B cell (primary cell): ENCODE measurements around the gene ARSA.

Source experiments
- EZH2 ChIP-seq: IDR thresholded peaks from 2 replicates; pipeline ENCODE4 v1.6.1; 2012; ENCODE audit warnings: borderline replicate concordance, low read depth, mild to moderate bottlenecking, moderate library complexity, low read length; ENCODE audit not compliant: insufficient read depth, poor library complexity, severe bottlenecking
- TF ChIP-seq, protein P1 (sequence below): fragments of 200-600 bp; IDR thresholded peaks from one replicate; pipeline ENCODE4 v1.8.0; 2022; ENCODE audit warnings: antibody characterized with exemption, mild to moderate bottlenecking

DNA sequence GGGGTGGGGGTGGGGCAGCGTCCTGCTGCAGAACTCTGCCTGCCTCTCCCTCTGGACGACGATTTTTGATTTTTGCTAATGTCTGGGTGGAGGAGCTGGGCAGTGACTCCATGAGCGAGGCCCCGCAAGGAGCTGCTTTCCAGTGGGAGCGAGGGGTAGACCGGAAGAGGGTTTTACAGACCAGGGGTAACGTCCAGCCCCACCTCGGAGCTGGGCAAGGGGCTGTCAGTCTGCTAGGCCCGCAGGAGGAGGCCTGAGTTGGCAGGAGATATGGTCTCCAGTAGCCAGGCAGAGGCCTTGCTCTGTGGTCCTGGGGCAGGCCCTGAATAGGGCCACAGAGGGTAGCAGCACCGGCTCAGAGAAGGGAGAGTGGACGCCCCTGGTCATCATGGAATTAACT, 18.4 kb downstream of the ARSA start:
- TF ChIP-seq, protein P1, sequence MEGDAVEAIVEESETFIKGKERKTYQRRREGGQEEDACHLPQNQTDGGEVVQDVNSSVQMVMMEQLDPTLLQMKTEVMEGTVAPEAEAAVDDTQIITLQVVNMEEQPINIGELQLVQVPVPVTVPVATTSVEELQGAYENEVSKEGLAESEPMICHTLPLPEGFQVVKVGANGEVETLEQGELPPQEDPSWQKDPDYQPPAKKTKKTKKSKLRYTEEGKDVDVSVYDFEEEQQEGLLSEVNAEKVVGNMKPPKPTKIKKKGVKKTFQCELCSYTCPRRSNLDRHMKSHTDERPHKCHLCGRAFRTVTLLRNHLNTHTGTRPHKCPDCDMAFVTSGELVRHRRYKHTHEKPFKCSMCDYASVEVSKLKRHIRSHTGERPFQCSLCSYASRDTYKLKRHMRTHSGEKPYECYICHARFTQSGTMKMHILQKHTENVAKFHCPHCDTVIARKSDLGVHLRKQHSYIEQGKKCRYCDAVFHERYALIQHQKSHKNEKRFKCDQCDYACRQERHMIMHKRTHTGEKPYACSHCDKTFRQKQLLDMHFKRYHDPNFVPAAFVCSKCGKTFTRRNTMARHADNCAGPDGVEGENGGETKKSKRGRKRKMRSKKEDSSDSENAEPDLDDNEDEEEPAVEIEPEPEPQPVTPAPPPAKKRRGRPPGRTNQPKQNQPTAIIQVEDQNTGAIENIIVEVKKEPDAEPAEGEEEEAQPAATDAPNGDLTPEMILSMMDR = no peak
- TF ChIP-seq EZH2 = no peak
